ENCODE data around the gene TTR. TPM values are rescaled to one million over a fixed set of nuclear protein-coding genes. Genes with fewer than 3 reads are reported as not detected.

Gene TTR
- total and polyA plus RNA-seq, 7 donors, result 0.31 to 7.2 (median 0.82) TPM; not detected in 4

DNA sequence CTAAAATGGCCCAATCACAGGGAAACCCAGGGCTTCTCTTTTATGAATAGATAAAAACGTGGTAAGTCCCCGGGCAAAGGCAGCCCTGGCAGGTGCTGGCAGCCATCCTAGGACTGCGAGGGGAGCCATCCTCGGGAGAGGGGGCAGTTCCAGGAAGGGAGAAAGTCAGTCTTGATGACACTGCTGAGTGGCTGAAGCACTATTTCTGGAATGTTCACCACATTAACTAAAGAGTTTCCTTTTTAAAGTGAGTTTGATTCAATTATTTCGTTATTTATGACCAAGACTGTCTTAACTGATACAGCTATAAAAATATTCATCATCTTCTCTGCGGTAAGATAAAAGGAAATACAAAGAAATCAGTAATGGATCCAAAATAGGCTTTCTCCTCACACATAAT is 20.4 kb downstream of the TTR start:
- no peaks in the 10 kb centered on the region for H3K27me3 ChIP-seq
- no peak for TF ChIP-seq EP300 (IDR thresholded peaks at IDR 0.05)
- TF ChIP-seq, protein P1, sequence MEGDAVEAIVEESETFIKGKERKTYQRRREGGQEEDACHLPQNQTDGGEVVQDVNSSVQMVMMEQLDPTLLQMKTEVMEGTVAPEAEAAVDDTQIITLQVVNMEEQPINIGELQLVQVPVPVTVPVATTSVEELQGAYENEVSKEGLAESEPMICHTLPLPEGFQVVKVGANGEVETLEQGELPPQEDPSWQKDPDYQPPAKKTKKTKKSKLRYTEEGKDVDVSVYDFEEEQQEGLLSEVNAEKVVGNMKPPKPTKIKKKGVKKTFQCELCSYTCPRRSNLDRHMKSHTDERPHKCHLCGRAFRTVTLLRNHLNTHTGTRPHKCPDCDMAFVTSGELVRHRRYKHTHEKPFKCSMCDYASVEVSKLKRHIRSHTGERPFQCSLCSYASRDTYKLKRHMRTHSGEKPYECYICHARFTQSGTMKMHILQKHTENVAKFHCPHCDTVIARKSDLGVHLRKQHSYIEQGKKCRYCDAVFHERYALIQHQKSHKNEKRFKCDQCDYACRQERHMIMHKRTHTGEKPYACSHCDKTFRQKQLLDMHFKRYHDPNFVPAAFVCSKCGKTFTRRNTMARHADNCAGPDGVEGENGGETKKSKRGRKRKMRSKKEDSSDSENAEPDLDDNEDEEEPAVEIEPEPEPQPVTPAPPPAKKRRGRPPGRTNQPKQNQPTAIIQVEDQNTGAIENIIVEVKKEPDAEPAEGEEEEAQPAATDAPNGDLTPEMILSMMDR (IDR thresholded peaks at IDR 0.05), result no peak
- no peak for TF ChIP-seq POLR2A (IDR thresholded peaks at IDR 0.05)
- no peak for TF ChIP-seq POLR2AphosphoS5 (IDR thresholded peaks at IDR 0.05)
- H3K36me3 ChIP-seq, result no peaks in the 10 kb centered on the region
- no peak overlapping the region for H3K27ac ChIP-seq
- intact Hi-C loops (cut with DNase I), result no loop called here
- no peak for DNase-seq
- H3K4me1 ChIP-seq, result no peaks in the 10 kb centered on the region
- 78 to 87% methylated on average over 6 of the region's 6 CpGs for WGBS, 2 donors
- no peaks in the 10 kb centered on the region for H3K9me3 ChIP-seq
- H3K4me3 ChIP-seq, result no peak overlapping the region

DNA sequence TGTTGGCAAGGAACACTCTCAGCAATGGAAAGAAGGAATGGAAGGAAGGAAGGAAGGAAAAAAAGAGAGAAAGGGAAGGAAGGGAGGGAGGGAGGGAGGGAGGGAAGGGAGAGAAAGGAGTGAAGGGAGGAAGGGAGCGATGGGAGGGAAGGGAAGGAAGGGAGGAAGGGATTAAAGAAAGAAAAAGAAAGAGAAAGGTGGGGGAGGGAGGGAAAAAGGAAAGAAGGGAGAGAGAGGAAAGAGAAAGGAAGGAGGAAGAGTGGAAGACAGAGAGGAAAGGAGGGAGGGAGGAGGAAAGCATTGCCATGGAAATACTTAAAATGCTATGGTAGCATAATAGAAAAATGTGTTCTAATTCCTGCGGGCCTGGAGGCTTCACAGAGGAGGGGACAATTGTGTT is 22.4 kb downstream of the TTR start:
- TF ChIP-seq EP300 (IDR thresholded peaks at IDR 0.05), result no peak
- no peak for TF ChIP-seq POLR2AphosphoS5 (IDR thresholded peaks at IDR 0.05)
- TF ChIP-seq, protein P1 (IDR thresholded peaks at IDR 0.05), result no peak
- TF ChIP-seq POLR2A (IDR thresholded peaks at IDR 0.05), result no peak
- intact Hi-C loops (cut with DNase I), result no loop called here
- H3K4me3 ChIP-seq, result no peak overlapping the region
- 88 to 91% methylated on average over 2 of the region's 2 CpGs for WGBS, 2 donors
- no peak overlapping the region for H3K27ac ChIP-seq
- no peaks in the 10 kb centered on the region for H3K9me3 ChIP-seq
- H3K27me3 ChIP-seq, result no peaks in the 10 kb centered on the region
- H3K4me1 ChIP-seq, result no peaks in the 10 kb centered on the region
- no peak for DNase-seq
- no peaks in the 10 kb centered on the region for H3K36me3 ChIP-seq

DNA sequence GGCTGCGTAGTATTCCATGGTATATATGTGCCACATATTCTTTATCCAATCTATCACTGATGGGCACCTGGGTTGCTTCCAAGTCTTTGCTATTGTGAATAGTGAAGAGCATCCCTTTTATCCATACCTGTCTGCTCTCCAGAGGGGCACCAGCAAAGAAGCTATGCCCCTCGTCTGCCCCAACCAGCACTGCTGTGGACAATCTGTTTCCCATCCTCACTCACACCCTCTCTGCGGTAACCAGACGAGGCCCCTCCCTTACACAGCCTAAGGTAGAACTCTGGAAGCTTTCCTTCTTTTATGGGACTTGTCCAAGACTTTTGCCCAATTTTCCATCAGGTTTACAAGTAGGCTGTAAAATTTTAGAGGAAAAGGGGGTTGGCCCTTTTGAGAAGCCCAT is 24.9 kb downstream of the TTR start:
- no peak for DNase-seq
- Histone ChIP-seq H3K9me3 (no peaks in the 10 kb centered on the region), H3K27ac (no peak overlapping the region), H3K36me3 (no peaks in the 10 kb centered on the region), H3K27me3 (no peaks in the 10 kb centered on the region), H3K4me3 (no peak overlapping the region), H3K4me1 (no peaks in the 10 kb centered on the region)
- TF ChIP-seq EP300 (IDR thresholded peaks at IDR 0.05), result no peak
- 78 to 86% methylated on average over 4 of the region's 4 CpGs for WGBS, 2 donors
- intact Hi-C loops (cut with DNase I), result no loop called here

DNA sequence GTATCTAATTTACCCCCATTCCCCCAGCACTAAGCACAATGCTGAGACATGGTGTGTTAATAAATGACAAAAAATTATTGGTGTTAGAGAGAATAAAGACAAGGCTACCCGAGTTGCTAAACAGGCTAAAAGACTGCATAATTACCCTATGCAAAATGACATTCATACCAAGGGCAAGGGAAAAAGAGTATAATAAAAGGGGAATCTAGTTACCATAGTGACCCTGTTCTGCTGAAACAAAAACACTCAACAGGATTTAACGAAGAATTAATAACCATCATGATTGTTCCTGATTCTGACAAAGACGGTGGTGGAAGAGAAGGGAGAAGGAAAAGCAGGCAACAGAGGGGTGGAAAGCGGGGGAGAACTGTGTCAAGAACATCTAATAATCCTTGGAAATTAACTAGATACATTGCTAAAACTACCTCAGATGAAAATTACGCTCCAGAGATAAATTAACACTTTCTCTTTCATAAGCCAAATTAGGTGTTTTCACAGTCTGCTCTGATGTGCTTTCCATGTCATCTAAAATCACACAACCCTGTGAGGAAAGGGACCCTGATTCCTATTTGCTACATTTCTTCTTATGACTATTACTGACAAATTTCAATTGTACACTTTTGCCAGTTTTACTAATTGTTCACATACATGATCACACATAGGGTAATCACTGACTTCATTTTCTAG is 25.5 kb downstream of the TTR start:
- TF ChIP-seq POLR2A (IDR thresholded peaks at IDR 0.05), result no peak
- TF ChIP-seq, protein P1 (IDR thresholded peaks at IDR 0.05), result no peak
- TF ChIP-seq EP300 (IDR thresholded peaks at IDR 0.05), result no peak
- no peak for TF ChIP-seq POLR2AphosphoS5 (IDR thresholded peaks at IDR 0.05)
- no peak overlapping the region for H3K27ac ChIP-seq
- no peaks in the 10 kb centered on the region for H3K4me1 ChIP-seq
- H3K27me3 ChIP-seq, result no peaks in the 10 kb centered on the region
- DNase-seq, result no peak
- H3K4me3 ChIP-seq, result no peak overlapping the region
- intact Hi-C loops (cut with DNase I), result no loop called here
- no peaks in the 10 kb centered on the region for H3K36me3 ChIP-seq
- WGBS, 2 donors, result 68 to 70% methylated on average over 5 of the region's 5 CpGs
- H3K9me3 ChIP-seq, result no peaks in the 10 kb centered on the region

DNA sequence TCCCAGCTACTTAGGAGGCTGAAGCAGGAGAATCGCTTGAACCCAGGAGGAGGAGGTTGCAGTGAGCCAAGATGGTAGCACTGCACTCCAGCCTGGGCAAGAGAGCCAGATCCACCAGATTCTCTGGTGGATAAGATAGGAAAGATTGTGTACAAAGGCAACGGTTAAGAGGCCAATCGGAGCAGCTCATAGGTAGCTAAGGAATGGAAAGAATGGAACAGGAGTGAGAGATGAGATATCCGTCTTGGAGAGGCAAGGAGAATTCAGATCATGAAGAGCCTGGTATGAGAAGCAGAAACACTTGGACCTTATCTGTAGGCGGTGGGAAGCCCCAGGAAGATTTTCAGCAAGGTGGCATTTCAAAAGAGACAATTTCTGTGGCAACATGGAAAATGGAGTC is 27.1 kb downstream of the TTR start:
- 95% methylated on average over 5 of the region's 5 CpGs for WGBS, 2 donors
- Histone ChIP-seq H3K4me3 (no peak overlapping the region), H3K36me3 (no peaks in the 10 kb centered on the region), H3K27ac (no peak overlapping the region), H3K27me3 (no peaks in the 10 kb centered on the region), H3K9me3 (no peaks in the 10 kb centered on the region), H3K4me1 (no peaks in the 10 kb centered on the region)
- no peak for TF ChIP-seq POLR2A (IDR thresholded peaks at IDR 0.05)
- no peak for TF ChIP-seq EP300 (IDR thresholded peaks at IDR 0.05)
- TF ChIP-seq, protein P1 (IDR thresholded peaks at IDR 0.05), result no peak
- TF ChIP-seq POLR2AphosphoS5 (IDR thresholded peaks at IDR 0.05), result no peak
- intact Hi-C loops (cut with DNase I), result no loop called here
- no peak for DNase-seq
